GM18867 (cell line): ENCODE results near the gene AP3D1.
"Not testable (repeated sequence)": the region's sequence is repeated elsewhere in the genome, so short reads cannot be mapped to it uniquely, and the experiment has no call there.

Source experiments
- ATAC-seq: cut with Tn5 transposase; IDR thresholded peaks from one replicate; pipeline ENCODE4 v1.9.1; 2021; ENCODE audit warnings: mild to moderate bottlenecking, moderate library complexity; ENCODE audit not compliant: unreplicated experiment

Gene AP3D1

DNA sequence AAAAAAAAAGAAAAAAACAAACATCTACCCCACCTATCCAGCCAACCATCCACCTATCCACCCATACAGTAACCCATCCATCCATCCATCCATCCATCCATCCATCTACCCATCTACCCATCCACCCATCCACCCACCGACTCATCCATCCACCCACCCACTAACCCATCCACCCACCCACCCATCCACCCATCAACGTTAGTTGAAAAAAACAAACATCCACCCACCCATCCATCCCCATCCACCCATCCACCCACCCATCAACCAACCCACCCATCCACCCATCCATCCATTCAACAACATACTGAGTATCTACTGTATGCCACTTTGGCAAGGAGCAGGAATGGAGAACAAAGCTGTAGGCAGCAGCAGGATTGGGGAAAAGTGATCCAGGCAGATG lies 6.1 kb upstream of the AP3D1 start:
- ATAC-seq = no peak

GRCh38 chr19:2154587-2155075 lies 3.3 kb upstream of the AP3D1 start:
- no peak for ATAC-seq

DNA sequence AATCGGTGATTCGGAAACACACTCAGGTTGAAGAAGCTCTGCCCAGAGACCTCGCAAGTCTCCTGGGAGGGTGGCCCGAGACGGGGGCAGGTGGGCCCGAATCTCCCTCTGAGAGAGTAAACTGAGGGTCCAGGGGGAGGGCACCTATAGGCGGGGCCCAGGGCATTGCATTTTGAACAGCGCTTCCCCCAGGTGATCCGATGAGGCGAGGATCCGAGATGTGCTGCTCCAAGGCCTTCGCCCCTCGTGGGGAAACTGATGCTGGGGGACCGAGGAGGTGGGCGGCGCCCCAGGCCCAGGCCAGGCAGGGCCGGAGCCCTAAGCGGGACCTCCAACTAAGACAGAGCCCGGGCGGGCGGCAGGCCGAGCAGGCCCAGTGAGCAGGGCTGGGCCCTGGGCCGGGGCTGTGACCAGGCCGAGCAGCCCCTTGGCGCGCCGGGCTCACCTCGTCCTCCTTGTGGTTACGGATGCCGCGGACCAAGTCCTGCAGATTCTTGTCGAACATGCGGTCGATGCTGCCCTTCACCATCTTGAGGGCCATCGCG lies 500 bp downstream of the AP3D1 start:
- ATAC-seq = peak; percentile 11

- ATAC-seq = no peak
Observed at GRCh38 chr19:2149980-2150793, 1.2 kb downstream of the AP3D1 start.

GRCh38 chr19:2148482-2149135 lies 2.8 kb downstream of the AP3D1 start:
- ATAC-seq = no peak

DNA sequence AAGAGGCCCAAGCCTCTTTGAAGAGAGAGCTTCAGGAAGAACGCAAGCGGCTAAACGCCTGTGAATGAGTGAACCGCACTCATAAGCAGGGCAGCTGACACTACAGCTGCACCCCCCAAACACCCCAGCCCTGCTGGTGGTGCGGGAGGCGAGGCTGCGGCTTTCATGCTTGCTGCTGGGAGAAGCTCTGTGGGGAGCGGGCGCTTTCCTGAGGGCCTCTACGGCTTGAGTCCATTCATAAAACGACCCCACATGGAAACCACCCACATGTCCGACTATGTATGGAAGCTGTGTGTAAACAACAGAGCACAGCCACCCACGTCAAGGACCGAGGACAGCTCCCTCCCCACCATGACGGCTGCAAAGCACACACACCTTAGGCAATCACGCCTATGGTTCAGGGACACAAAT lies 5.5 kb downstream of the AP3D1 start:
- no peak for ATAC-seq

- ATAC-seq = no peak
Observed at GRCh38 chr19:2144190-2144589, 7.2 kb downstream of the AP3D1 start.

DNA sequence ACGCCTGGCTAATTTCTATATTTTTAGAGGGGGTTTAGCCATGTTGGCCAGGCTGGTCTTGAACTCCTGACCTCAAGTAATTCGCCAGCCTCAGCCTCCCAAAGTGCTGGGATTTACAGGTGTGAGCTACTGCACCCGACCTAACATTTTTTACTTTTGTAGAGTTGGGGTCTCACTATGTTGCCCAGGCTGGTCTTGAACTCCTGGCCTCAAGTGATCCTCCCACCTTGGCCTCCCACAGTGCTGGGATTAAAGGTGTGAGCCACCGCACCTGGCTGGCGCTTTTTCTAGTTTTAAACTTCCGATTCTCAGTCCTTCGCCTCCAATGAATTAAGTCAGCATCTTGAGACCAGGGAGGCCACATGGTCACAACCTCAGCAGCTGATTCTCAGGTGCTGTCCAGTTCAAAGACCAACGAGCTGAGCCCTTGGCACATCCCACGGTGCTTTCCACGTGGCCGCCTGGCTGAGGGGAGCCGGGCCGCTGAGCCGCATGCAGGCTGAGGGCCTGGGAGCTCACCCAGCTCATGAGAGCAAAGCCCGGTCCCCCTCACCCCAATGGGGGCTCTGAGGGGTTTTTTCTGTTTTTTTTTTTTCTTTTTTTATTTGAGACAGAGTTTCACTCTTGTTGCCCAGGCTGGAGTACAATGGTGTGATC lies 9.1 kb downstream of the AP3D1 start:
- ATAC-seq = no peak

- no peak for ATAC-seq
Observed at GRCh38 chr19:2140138-2140569, 11.2 kb downstream of the AP3D1 start.

- no peak for ATAC-seq
Observed at GRCh38 chr19:2139385-2140137, 11.8 kb downstream of the AP3D1 start.

DNA sequence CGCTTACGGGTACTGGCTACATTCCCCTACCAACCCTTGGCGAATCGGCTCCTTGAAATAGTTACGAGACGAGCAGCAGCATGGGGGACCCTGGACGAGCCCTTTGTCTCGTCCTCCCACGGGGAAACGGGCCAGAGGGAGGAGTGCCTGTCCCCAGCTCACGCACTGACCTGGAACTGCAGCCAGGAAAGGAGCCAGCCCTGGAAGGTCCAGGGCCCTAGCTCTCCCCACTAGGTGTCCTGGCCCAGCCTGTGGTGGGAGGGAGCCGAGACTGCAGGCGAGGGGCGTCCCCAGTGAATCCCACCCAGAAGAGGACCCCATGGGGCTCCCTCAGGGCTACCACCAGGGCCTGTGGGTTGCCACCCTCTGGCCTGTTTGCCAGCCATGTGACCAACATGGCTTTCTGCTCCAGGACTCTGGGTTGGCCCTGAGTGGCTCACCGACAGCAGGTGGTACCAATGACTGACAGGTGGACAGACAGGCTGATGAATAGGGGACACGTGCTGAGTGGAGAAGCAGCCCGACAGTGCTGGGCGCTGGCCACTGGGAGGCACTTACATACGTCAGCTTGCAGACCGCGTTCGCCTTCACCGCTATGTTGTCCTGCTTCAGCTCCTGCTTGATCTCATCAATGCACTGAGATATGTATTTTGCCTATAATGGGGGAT lies 13.2 kb downstream of the AP3D1 start:
- no peak for ATAC-seq

DNA sequence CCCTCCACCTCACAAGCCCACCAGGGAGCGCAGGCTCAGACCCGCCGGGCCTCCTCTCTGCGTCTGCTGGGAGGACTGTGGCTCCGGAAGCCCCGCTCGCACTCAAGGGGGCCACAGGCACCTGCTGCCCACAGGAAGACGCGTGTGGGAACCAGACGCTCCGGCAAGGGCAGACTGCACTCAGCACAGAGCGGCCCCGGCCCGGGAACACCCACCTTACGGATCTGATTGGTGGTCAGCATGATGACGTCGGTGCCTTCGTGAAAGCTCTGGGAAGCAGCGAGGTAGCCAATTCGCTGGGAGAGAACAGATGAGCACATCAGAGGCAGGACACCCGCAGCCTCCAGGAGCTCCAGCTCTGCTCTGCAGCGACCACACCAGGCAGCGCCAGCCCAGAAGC lies 14.6 kb downstream of the AP3D1 start:
- no peak for ATAC-seq

DNA sequence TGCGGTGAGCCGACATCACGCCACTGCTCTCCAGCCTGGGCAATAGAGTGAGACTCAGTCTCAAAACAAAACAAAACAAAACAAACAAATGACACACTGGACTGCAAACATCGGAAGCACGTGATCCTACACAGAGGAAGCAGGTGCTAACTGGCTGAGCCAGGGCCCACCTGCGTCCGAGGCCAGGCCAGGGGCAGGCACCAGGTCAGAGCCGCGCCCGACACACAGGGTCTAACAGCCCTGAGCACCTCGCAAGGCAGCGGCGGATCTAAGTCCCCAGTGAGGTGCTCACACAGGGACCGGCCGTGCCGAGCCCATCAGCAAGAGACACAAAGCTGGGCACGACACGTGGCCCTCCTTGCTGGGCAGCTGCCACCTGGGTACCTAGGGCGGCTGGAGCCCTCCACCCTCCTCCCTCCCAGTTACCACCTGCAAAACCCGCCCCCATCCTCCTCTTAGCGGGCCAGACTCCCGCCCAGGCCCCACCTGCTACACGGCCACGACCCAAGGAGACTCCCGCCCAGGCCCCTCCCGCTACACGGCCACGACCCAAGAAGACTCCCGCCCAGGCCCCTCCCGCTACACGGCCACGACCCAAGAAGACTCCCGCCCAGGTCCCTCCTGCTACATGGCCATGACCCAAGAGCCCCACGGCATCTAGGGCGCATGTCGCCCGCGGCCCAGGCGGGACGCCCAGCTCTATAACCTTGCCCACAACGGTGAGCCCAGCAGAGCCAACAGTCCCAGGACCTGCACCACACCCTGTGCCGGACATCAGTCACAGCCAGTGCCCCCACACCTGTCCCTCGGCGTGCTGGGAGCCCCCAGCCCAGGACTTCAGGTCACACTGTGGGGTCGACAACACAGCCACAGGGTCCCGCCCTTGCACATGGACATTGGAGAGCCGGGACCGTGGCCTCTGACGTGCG lies 15.6 kb downstream of the AP3D1 start:
- ATAC-seq = no peak

DNA sequence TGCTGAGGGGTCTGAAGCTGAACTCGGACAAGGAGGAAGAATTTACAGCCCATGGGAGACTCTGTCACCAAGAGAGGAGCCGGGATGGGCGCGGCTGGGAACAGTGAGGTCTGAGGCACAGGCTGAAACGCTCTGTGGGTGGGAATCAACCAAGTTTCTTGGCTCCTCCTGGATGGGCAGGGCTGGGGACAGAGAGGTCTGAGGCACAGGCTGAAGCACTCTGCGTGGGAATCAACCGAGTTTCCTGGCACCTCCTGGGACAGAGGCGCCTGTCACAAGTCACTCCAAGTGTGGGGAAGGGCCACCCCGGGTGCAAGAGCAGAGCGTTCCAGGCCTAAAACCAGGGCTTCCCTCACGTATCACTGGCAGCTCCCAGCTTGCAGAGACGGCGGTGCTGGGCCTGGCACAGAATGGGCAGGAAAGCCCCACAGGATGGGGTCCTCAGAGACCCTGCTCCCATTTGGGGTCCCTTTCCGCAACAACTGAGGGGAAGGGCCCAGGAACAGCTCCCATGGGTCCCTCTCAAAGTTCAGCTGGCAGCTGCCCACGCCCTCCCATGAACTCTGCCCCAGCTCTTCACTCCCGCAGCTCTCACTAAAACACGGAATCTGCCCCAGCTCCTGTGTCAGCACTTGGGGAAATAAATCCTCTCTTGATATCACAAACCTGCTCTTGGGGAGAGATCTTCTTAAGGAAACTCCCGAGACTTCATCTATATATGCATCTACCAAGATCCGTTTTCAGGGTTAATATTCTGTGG lies 18.5 kb downstream of the AP3D1 start:
- ATAC-seq = no peak

- no peak for ATAC-seq
Observed at GRCh38 chr19:2132191-2132590, 19.2 kb downstream of the AP3D1 start.

DNA sequence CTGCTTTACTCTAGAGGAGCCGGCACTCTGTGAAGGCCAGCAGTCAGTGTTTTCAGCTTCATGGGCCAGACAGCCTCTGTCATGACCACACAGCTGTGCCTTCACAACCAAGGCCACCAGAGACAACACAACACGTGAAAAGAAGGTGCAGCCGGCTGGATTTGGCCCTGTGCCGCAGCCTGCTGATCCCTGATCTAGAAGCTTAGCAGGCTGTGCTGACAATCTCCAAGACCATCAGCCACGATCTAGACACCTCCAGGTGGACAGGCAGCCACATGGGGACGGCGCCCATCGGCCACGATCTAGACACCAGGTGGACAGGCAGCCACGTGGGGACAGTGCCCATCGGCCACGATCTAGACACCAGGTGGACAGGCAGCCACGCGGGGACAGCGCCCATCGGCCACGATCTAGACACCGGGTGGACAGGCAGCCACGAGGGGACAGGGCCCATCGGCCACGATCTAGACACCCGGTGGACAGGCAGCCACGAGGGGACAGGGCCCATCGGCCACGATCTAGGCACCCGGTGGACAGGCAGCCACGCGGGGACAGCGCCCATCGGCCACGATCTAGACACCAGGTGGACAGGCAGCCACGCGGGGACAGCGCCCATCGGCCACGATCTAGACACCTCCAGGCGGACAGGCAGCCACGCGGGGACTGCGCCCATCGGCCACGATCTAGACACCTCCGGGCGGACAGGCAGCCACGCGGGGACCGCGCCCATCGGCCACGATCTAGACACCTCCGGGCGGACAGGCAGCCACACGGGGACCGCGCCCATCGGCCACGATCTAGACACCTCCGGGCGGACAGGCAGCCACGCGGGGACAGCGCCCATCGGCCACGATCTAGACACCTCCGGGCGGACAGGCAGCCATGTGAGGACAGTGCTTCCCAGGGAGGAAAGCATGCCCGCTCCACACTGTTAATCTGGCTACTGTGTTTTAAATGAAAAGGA lies 20.1 kb downstream of the AP3D1 start:
- ATAC-seq = not testable (repeated sequence)
